ENCODE data around the gene REEP5.
"Not testable (repeated sequence)": the region's sequence is repeated elsewhere in the genome, so short reads cannot be mapped to it uniquely, and the experiment has no call there.

The REEP5 gene

DNA sequence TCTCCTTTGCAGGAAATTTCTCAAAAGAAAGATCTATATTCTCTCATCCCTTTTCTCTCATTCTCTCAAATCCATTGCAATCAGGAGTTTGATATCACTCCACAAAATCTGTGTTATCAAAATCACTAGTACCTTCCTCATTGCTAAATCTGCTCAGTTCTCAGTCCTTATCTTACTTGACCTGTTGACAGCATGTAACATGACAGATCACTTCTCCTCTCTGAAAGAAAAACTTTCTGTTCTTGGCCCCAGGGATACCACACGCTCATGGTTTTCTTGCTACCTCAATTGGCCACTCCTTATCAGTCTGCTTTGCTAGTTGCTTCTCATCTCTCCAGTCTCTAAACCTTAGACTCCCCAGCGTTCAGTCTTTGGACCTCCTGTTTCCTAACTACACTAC lies 38.8 kb downstream of the REEP5 start:
- no peak for DNase-seq

GRCh38 chr5:112880219-112880964 lies 41.6 kb downstream of the REEP5 start:
- no peak for DNase-seq

DNA sequence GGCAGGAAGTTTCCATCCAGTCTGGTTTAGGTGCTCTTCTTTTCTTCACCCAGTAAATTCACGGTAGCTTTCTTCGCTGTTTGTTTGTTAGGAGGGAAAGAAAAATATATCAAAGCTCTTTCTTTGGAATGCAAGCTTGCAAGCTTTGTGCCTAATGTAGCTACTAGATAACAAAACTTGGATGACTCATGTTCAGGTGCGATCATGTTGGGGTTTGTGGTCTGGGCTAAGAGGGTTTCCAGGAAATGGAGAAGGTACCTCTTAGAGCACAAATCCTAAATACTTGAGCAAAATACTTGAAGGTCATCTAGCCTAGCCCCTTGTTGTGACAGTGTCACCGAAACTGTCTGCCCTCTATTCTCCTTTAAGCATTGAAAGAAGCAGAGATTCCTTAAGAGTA lies 43.3 kb downstream of the REEP5 start:
- DNase-seq = no peak

DNA sequence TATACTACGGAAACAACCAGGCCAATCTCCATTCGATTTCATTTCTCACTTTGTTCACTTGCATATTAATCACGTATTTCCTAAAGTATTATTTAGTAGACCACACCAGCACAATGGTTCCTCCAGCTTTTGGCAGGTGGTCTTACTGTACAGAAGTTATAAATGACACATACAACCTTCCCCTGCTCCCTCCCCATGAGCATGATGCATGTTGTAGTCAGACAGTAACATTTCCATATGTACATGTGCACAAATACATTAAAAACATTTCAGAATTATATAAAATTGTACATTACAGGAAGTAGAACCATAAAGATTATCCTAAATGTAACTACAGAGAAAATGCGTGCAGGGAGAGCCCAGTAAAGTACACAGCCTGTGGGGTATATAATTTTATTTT lies 43.9 kb downstream of the REEP5 start:
- no peak for DNase-seq

DNA sequence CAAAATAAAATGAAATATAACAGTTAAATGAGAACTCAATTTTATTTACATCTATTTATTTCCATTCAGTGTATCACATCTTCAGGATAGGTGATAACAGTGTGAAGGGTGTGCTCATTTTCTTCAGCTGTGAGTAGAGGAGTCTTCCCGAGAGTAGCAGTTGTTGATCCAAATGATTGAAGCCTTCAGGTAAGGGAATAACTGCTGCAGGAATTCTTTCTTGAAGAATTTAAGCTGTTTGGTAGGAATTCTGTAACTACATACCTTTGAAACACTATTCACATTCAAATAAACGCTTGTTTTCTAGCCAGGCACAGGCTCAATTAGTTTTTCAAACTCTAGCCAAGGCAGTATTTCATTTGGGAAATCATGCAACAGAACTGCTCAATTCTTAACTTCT lies 45.7 kb downstream of the REEP5 start:
- DNase-seq = no peak

DNA sequence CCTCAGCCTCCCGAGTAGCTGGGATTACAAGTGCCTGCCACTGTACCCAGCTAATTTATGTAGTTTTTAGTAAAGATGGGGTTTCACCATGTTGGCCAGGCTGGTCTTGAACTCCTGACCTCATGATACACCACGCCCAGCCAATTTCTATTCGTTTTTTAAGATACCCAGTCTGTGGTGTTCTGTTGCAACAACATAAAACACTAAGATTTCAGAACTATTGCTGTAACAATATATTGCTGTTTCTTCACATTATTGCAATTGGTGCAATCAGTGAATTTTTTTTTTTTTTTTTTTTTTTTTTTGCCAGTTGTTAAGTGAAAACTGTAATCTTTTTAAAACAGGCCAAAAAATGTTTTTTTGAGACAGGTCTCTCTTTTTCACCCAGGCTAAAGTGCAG lies 51.1 kb downstream of the REEP5 start:
- peak; percentile 70 to 78 for DNase-seq

- no peak for DNase-seq
These were observed 52.1 kb downstream of the REEP5 start for GRCh38 chr5:112869948-112870347.

DNA sequence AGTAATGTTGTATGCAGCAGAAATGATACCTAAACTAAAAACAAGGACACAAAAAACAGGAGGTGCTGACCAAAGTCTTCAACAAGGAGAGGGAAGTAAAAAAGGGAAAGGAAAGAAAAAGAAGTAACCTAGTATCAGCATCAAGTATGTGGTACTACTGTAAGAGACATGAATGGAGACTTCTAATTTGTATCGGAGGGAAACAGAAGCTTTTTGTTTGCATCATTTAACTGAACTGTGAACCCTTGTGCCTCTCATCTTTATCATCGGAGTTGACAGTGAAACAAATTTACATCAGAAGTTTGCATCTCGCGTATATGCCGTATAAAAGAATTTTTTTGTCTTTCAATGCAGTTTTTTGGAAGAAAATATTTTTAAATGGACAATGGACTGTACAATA lies 54.6 kb downstream of the REEP5 start:
- DNase-seq = no peak

GRCh38 chr5:112866739-112867138 lies 55.3 kb downstream of the REEP5 start:
- no peak for DNase-seq

GRCh38 chr5:112865128-112865527 lies 56.9 kb downstream of the REEP5 start:
- no peak for DNase-seq

- no peak for DNase-seq
These were observed 58.5 kb downstream of the REEP5 start for GRCh38 chr5:112863549-112863948.

- no peak for DNase-seq
These were observed 59.9 kb downstream of the REEP5 start for GRCh38 chr5:112862085-112862484.

DNA sequence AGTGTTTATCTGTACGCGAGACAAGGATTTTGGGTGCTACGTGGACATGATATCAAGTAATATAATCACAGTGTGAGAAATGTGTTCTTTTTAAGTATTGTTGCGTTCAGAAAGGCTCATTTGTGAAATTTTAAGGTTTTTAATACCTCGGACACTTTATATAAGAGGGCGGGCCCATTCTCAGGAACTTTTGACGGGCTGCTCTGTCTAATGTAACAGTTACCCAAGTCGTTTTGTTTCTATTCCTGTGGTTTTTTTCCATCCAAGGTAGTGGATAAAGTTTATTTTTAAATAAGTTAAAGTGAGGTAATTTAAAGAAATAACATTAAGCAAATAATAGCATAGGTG lies 60.4 kb downstream of the REEP5 start:
- DNase-seq = no peak

DNA sequence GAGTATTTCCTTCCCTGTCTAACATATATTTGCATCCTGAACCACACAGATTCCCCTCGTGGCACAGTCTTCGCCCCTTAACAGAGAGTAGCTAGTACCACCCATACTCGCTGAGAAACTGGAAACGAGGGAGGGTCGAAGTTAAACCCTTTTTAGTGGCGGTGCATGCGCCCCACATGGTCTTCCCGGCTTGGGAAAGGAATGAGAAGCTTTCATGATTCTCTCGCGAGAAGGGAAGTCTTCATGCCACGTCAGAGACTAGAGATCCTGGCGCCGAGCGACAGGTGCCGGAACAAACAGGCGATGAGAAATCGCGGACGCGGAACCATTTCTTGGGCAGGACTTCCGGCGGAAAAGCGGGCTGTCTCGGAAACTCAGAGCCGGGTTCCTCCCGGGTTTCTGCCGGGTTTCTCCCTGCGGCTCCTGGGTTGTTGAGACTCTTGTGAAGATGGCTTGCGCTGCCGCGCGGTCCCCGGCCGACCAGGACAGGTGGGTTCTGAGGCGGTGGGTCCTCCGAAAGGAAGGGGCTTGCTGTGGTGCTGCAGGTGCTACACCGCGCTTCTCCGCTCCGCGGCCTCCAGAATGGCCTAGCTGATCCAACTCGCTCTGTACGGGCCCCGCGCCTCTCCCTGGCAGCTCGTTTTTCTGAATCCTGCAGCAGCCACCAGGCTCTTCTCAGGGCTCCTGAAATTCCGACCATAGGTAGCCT lies 60.9 kb downstream of the REEP5 start, which contains the start of gene SRP19:
Gene SRP19 (plus strand): TSS at position 359 of the 709 bp plus-strand sequence. CDS start 90 bp downstream, at position 449.
- peak; percentile 97 for DNase-seq

DNA sequence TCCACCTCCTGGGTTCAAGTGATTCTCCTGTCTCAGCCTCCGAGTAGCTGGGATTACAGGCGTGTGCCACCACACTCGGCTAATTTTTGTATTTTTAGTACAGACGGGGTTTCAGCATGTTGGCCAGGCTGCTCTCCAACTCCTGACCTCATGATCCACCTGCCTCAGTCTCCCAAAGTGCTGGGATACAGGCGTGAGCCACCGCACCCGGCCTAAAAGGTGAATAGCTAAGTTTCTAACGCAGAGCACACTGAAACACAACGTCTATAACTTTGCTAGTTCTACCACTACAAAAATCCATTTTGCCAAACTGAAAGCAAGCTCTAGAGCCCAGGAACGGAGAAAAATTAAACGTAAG lies 61.5 kb downstream of the REEP5 start:
- not testable (repeated sequence) for DNase-seq

- DNase-seq = no peak
These were observed 64.2 kb downstream of the REEP5 start for GRCh38 chr5:112857866-112858265.

DNA sequence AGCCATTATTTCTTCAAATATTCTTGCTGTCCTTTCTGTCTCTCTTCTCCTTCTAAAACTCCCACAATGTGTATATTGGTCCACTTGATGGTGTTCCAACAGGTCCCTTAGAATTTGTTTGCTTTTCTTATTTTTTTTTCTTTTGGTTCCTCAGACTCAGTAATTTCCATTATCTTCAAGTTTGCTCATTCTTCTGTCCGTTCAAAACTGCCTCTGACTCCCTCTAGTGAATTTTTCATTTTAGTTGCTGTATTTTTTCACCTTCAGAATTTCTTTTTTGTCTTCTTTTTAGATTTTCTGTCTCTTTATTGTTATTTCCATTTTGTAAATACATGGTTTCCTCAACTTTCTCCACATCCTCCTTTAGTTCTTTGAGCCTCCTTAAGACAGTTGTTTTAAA lies 67.4 kb downstream of the REEP5 start:
- DNase-seq = no peak

GRCh38 chr5:112849912-112850311 lies 72.1 kb downstream of the REEP5 start:
- DNase-seq = no peak

- peak; percentile 48 to 72 for DNase-seq
These were observed 73.8 kb downstream of the REEP5 start for GRCh38 chr5:112848116-112848811.

DNA sequence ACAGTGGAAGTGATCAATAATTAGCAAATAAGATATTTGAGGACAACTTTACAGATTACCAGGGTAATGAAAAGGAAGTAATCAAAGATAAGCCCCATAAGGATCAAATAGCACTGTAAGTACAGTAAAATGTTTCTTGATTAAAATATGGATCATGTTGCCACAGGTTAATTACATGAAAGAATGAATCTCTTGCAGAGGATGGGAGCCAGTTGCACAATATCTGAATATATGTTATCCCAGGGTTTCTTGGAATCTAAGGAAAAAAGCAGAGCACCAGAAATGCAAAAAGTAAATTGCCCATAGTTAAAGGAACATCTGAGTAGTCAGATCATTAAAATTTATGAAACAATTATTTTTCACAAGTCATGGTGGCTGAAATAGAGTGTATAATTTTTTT lies 74.7 kb downstream of the REEP5 start:
- DNase-seq = no peak

- no peak for DNase-seq
These were observed 75.5 kb downstream of the REEP5 start for GRCh38 chr5:112846556-112846955.

- DNase-seq = no peak
These were observed 77.5 kb downstream of the REEP5 start for GRCh38 chr5:112844489-112844888.

DNA sequence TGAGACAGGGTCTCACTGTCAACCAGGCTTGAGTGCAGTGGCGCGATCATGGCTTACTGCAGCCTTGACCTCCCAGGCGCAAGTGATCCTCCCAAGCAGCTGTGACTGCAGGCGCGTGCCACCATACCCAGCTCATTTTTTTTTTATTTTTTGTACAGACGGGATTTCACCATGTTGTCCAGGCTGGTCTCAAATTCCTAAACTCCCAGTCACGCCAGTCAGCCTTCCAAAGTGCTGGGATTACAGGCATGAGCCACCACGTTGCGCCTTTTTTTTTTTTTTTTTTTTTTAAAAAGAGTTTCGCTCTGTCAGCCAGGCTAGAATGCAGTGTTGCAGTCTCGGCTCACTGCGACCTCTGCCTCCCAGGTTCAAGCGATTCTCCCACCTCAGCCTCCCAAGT lies 88.1 kb downstream of the REEP5 start:
- DNase-seq = no peak

DNA sequence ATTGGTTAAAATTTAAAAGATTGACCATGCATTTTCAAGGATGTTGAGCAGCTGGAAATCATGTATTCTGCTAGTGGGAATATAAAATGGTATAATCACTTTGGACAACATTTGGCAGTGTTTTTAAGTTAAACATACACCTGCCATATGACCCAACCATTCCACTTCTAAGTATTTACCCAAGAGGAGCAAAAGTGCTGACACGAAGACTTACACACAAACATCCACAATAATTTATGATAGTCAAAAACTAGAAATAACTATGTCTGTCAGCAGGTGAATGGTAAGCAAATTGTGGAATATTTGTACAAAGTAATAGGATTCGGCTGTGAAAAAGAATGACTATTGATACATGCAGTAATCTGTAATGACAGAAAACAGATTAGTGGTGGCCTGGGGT lies 91.6 kb downstream of the REEP5 start:
- no peak for DNase-seq

Measured in inflammatory macrophage treated with lipopolysaccharide for 1 hour (primary cell).